Ovary (tissue), 9 donors: ENCODE measurements around the gene NELL1. TPM values are rescaled to one million over a fixed set of nuclear protein-coding genes. Genes with fewer than 3 reads are reported as not detected.
A peak's percentile ranks its signal among the peaks of the same experiment; 100 is the strongest.

Source experiments
- DNase-seq, 5 donors: peaks; one replicate each; pipeline ENCODE4 v3.0.0-alpha.2; 2019 to 2020
- H3K27ac ChIP-seq, 2 donors: fragments of 200-600 bp; one replicate each; pipeline versions ENCODE4 v1.5.1 to v1.8.0; 2019 to 2022
- H3K27me3 ChIP-seq: fragments of 200-600 bp; one replicate; pipeline ENCODE4 v1.8.0; 2022
- H3K36me3 ChIP-seq: fragments of 200-600 bp; sonication (generic); one replicate; pipeline ENCODE4 v1.5.1; 2019
- H3K4me1 ChIP-seq: one replicate; pipeline ENCODE4 v1.8.1; 2013; ENCODE audit warnings: mild to moderate bottlenecking, moderate library complexity; ENCODE audit not compliant: insufficient read depth
- H3K4me3 ChIP-seq: fragments of 200-600 bp; sonication (generic); one replicate; pipeline ENCODE4 v1.5.1; 2017
- H3K9me3 ChIP-seq, 2 donors: fragments of 200-600 bp in 1 of 2; sonication (generic) in 1 of 2; one replicate each; pipeline versions ENCODE4 v1.5.1 to v1.8.1; 2013 to 2019; ENCODE audit warnings: mild to moderate bottlenecking in 1 of 2, moderate library complexity in 1 of 2
- CTCF ChIP-seq, 3 donors: fragments of 450-650 bp in 2 of 3; fragments of 200-600 bp in 1 of 3; IDR thresholded peaks; one replicate each; pipeline versions ENCODE4 v1.5.1 to v1.8.0; 2016 to 2022; ENCODE audit warnings: antibody characterized with exemption in 3 of 3, mild to moderate bottlenecking in 1 of 3
- EP300 ChIP-seq: sonication (generic); formaldehyde crosslinking; IDR thresholded peaks from one replicate; pipeline ENCODE4 v1.6.1; 2017; ENCODE audit warnings: antibody characterized with exemption
- POLR2A ChIP-seq: fragments of 450-650 bp; IDR thresholded peaks from one replicate; pipeline ENCODE4 v1.6.1; 2017; ENCODE audit warnings: antibody characterized with exemption, mild to moderate bottlenecking, moderate library complexity
- WGBS, 3 donors: extraction: QIAGEN DNeasy Blood & Tissue Kit in 1 of 3; methylation state at CpG; one replicate each; pipeline versions ENCODE4 v1.1.5 to v1.1.7; 2013 to 2017; 5-methylcytosine and 5-hydroxymethylcytosine counted together
- intact Hi-C, 4 donors: fragments of 100-400 bp; cut with DNase I; formaldehyde crosslinking; loops; one replicate each; pipeline versions ENCODE4 v1.11.0 to v1.15.1; 2022 to 2023
- polyA plus RNA-seq, 2 donors: library from polyadenylated mRNA; stranded (reverse); fragments of 200-250 nt in 1 of 2; fragments of 350-450 nt in 1 of 2; fragmentation: Illumina TruSeq in 1 of 2; extraction: RNeasy Lipid Tissue Mini Kit (QIAGEN cat#74804) in 1 of 2; gene quantifications; one replicate each; pipeline ENCODE4 v1.2.3, GENCODE V29; 2013 to 2014
- total RNA-seq, 7 donors: library from RNA; depleted of rRNA in 2 of 7; stranded (reverse); fragments of >200 nt in 2 of 7; fragmentation: NEBNext Ultra II Directional in 3 of 7; extraction: Animal tissue kit (Norgen Biotek cat#: 25700) in 3 of 7; gene quantifications; one replicate each; pipeline versions ENCODE4 v1.1.0 to v1.2.4, GENCODE V29; 2016 to 2023
- donor health status: DM: no; HTN: no; CAD: no; lungs with moderate emphysema.
- donor health status: DM: no; HTN: no; CAD: no.
- donor health status: Bipolar disorder and iron deficiency.
- donor health status: DM: yes; HTN: yes; CAD: no.
- donor health status: DM: no; HTN: no; CAD: no.
- donor health status: DM: yes; HTN: yes; CAD: no.

Gene NELL1
- total and polyA plus RNA-seq, 9 donors, result 0.21 to 0.43 (median 0.36) TPM; not detected in 5

- intact Hi-C loops, result no loop called here
- no peak overlapping the region for H3K4me3 ChIP-seq
- no peaks in the 10 kb centered on the region for H3K36me3 ChIP-seq
- 87 to 97% (median 89%) methylated on average over 2 of the region's 2 CpGs for WGBS, 3 donors
- H3K4me1 ChIP-seq, result no peaks in the 10 kb centered on the region
- no peak for TF ChIP-seq POLR2A
- TF ChIP-seq EP300, result no peak
- no peak for TF ChIP-seq CTCF (IDR thresholded peaks at IDR 0.05)
- no peak overlapping the region for H3K27ac ChIP-seq
- H3K27me3 ChIP-seq, result no peaks in the 10 kb centered on the region
- DNase-seq, result no peak
- no peaks in the 10 kb centered on the region for H3K9me3 ChIP-seq
These were observed 29.0 kb upstream of the NELL1 start for GRCh38 chr11:20640401-20640800.

- H3K36me3 ChIP-seq, result no peaks in the 10 kb centered on the region
- no peak overlapping the region for H3K27ac ChIP-seq
- H3K9me3 ChIP-seq, result no peaks in the 10 kb centered on the region
- no peak for TF ChIP-seq POLR2A
- no peak for TF ChIP-seq EP300
- no peak for TF ChIP-seq CTCF (IDR thresholded peaks at IDR 0.05)
- H3K27me3 ChIP-seq, result no peaks in the 10 kb centered on the region
- no peaks in the 10 kb centered on the region for H3K4me1 ChIP-seq
- no peak overlapping the region for H3K4me3 ChIP-seq
- DNase-seq, result no peak
- intact Hi-C loops, result no loop called here
- 82 to 93% (median 85%) methylated on average over 4 of the region's 4 CpGs for WGBS, 3 donors
These were observed 25.0 kb upstream of the NELL1 start for GRCh38 chr11:20644360-20644759.

GRCh38 chr11:20647976-20648565 is 21.3 kb upstream of the NELL1 start:
- Histone ChIP-seq H3K4me3 (no peak overlapping the region), H3K36me3 (no peaks in the 10 kb centered on the region), H3K27ac (no peak overlapping the region), H3K27me3 (no peaks in the 10 kb centered on the region), H3K9me3 (no peaks in the 10 kb centered on the region), H3K4me1 (no peaks in the 10 kb centered on the region)
- TF ChIP-seq CTCF (IDR thresholded peaks at IDR 0.05) (peak in 2 of 3 donors; percentile 38 to 61), POLR2A (no peak)
- intact Hi-C loops, result no loop called here
- DNase-seq, result peak in 1 of 5 donors; percentile 29
- 37 to 42% (median 40%) methylated on average over 4 of the region's 4 CpGs for WGBS, 3 donors

- DNase-seq, result no peak
- Histone ChIP-seq H3K9me3 (no peaks in the 10 kb centered on the region), H3K4me1 (no peaks in the 10 kb centered on the region), H3K27ac (no peak overlapping the region), H3K36me3 (no peaks in the 10 kb centered on the region), H3K27me3 (no peaks in the 10 kb centered on the region), H3K4me3 (no peak overlapping the region)
- TF ChIP-seq POLR2A, result no peak
- no peak for TF ChIP-seq CTCF (IDR thresholded peaks at IDR 0.05)
- TF ChIP-seq EP300, result no peak
- intact Hi-C loops, result no loop called here
- 75 to 77% (median 76%) methylated on average over 13 of the region's 13 CpGs for WGBS, 3 donors
These were observed 17.1 kb upstream of the NELL1 start for GRCh38 chr11:20652150-20652806.
